ENCODE data around the gene RNU6-1. TPM values are rescaled to one million over a fixed set of nuclear protein-coding genes. Genes with fewer than 3 reads are reported as not detected.

RNU6-1 gene
- not detected for total RNA-seq

DNA sequence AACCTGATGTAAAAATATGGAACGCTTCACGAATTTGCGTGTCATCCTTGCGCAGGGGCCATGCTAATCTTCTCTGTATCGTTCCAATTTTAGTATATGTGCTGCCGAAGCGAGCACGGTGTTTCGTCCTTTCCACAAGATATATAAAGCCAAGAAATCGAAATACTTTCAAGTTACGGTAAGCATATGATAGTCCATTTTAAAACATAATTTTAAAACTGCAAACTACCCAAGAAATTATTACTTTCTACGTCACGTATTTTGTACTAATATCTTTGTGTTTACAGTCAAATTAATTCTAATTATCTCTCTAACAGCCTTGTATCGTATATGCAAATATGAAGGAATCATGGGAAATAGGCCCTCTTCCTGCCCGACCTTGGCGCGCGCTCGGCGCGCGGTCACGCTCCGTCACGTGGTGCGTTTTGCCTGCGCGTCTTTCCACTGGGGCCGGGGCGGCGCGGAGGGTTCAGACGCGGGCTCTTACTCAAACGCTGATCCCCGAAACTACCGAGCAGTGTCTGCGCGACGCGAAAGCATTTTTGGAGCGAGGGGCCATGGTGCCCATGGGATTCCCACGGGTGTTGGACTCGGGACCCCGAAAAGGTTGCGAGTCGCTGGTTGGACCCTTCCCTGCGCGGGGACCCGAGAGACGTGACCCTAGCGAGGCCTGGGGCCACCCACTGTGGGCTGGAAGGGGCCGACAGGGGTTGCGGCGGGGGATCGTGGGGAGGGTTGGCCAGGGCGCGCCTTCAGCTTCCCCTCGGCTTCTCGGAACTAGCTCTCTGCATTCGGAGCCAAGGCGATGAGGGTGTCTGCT lies at the start of gene RNU6-1:
Gene RNU6-1, minus strand, starts transcription at position 117 of the 820 bp plus-strand sequence.
- Histone ChIP-seq H3K27me3 (peaks cover 2 to 11% of the 10 kb centered on the region in 2 donors), H3K27ac (peak within 1 kb of the TSS; percentile 92 to 99), H3K4me1 (peaks cover 0 to 10% of the 10 kb centered on the region in 2 donors), H3K4me3 (peak within 1 kb of the TSS; percentile 81 to 89 (median 86)), H3K36me3 (no peaks in the 10 kb centered on the region), H3K9me3 (no peaks in the 10 kb centered on the region)
- DNase-seq (ENCODE audit: low spot score in 2 of 2): peak; percentile 92 to 94
- TF ChIP-seq POLR2A (IDR thresholded peaks at IDR 0.05): peak; percentile 85
- no peak for TF ChIP-seq CTCF (IDR thresholded peaks at IDR 0.05)
- TF ChIP-seq POLR2AphosphoS5 (IDR thresholded peaks at IDR 0.05): peak; percentile 69 to 90 (median 87)
- intact Hi-C loops (cut with DNase I; ENCODE audit: low total_unique reads): loop anchor here (10.0 kb wide), 2 partner anchors 315 to 715 kb away; partner anchors contain the start of gene C15orf61

DNA sequence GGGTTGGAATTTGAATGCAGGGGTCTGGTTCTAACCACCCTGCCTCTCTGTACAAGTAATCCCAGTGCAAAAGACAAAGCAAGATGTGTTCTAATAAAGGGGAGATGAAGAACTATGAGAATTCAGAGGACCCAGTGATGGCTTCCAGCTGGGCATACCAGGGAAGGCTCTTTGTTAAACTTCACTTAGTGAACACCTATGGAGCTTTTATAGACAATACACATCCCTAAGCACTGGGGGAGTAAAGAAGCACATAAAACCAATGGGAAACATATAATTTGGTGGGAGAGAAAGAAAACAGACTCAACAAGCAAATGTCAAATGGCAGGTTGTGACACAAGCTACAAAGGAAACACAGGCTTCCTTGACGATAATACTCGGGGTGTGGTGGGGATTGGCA lies 47.9 kb upstream of the RNU6-1 start:
- intact Hi-C loops (cut with DNase I; ENCODE audit: low total_unique reads): no loop called here
- DNase-seq (ENCODE audit: low spot score in 2 of 2): no peak
- no peak for TF ChIP-seq CTCF (IDR thresholded peaks at IDR 0.05)
- TF ChIP-seq POLR2A (IDR thresholded peaks at IDR 0.05): no peak
- no peak for TF ChIP-seq POLR2AphosphoS5 (IDR thresholded peaks at IDR 0.05)

GRCh38 chr15:67885861-67886260 lies 46.0 kb upstream of the RNU6-1 start:
- intact Hi-C loops (cut with DNase I; ENCODE audit: low total_unique reads): no loop called here
- Histone ChIP-seq H3K27me3 (no peaks in the 10 kb centered on the region), H3K9me3 (no peaks in the 10 kb centered on the region), H3K27ac (no peak overlapping the region), H3K36me3 (no peaks in the 10 kb centered on the region), H3K4me3 (no peak overlapping the region), H3K4me1 (no peaks in the 10 kb centered on the region)
- DNase-seq (ENCODE audit: low spot score in 2 of 2): no peak
- no peak for TF ChIP-seq POLR2A (IDR thresholded peaks at IDR 0.05)
- TF ChIP-seq CTCF (IDR thresholded peaks at IDR 0.05): no peak
- TF ChIP-seq POLR2AphosphoS5 (IDR thresholded peaks at IDR 0.05): no peak

More for the DNA sequence above, 47.9 kb upstream of the RNU6-1 start:
- Histone ChIP-seq H3K4me3 (no peak overlapping the region), H3K9me3 (no peaks in the 10 kb centered on the region), H3K36me3 (no peaks in the 10 kb centered on the region), H3K27ac (no peak overlapping the region), H3K4me1 (no peaks in the 10 kb centered on the region), H3K27me3 (no peaks in the 10 kb centered on the region)

GRCh38 chr15:67885175-67885523 lies 45.3 kb upstream of the RNU6-1 start:
- intact Hi-C loops (cut with DNase I; ENCODE audit: low total_unique reads): no loop called here

More at GRCh38 chr15:67885175-67885523, 45.3 kb upstream of the RNU6-1 start:
- H3K36me3 ChIP-seq: no peaks in the 10 kb centered on the region
- no peaks in the 10 kb centered on the region for H3K27me3 ChIP-seq
- H3K4me1 ChIP-seq: no peaks in the 10 kb centered on the region
- peak overlapping the region; percentile 74 to 79 for H3K27ac ChIP-seq
- H3K4me3 ChIP-seq: peak overlapping the region; percentile 41 to 69 (median 60)
- DNase-seq (ENCODE audit: low spot score in 2 of 2): no peak
- no peaks in the 10 kb centered on the region for H3K9me3 ChIP-seq
- TF ChIP-seq CTCF (IDR thresholded peaks at IDR 0.05) (no peak), POLR2AphosphoS5 (IDR thresholded peaks at IDR 0.05) (no peak), POLR2A (IDR thresholded peaks at IDR 0.05) (no peak)

All from breast epithelium (tissue), 4 donors.